ENCODE measurements around the gene DNAI4.

DNA sequence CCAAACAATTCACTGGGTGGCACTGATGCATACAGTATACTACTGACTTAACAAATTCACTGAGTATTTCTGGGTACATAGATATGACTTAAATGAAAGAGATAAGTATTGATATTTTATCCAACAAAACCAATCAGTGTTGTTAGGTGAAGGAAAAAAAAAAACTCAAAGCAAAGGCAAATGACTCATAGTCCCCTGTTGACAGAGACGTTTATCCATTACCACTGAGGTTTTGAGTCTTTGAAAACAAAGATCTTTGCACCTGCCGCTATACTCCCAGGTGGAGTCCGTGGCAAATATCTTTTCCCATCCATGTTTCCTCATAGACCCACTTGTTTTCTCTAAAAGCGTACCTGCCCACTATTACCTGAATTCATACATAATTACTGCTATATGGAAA, 154.0 kb downstream of the DNAI4 start:
- TF ChIP-seq, protein P1, sequence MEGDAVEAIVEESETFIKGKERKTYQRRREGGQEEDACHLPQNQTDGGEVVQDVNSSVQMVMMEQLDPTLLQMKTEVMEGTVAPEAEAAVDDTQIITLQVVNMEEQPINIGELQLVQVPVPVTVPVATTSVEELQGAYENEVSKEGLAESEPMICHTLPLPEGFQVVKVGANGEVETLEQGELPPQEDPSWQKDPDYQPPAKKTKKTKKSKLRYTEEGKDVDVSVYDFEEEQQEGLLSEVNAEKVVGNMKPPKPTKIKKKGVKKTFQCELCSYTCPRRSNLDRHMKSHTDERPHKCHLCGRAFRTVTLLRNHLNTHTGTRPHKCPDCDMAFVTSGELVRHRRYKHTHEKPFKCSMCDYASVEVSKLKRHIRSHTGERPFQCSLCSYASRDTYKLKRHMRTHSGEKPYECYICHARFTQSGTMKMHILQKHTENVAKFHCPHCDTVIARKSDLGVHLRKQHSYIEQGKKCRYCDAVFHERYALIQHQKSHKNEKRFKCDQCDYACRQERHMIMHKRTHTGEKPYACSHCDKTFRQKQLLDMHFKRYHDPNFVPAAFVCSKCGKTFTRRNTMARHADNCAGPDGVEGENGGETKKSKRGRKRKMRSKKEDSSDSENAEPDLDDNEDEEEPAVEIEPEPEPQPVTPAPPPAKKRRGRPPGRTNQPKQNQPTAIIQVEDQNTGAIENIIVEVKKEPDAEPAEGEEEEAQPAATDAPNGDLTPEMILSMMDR (IDR thresholded peaks at IDR 0.05), result no peak
- TF ChIP-seq POLR2AphosphoS5 (IDR thresholded peaks at IDR 0.05), result no peak
- no peak for TF ChIP-seq POLR2A (IDR thresholded peaks at IDR 0.05)
